Measurements from ENCODE around the gene CLDN20. TPM values are rescaled to one million over a fixed set of nuclear protein-coding genes. Genes with fewer than 3 reads are reported as not detected.

The CLDN20 gene
- total and polyA plus RNA-seq, 2 of the 8 experiments (the other 6 are each of a cell fraction or from before 2014, with no cell fraction given): not detected

Other genes starting within 250 kb of the CLDN20 start
- gene TFB1M, start 50.5 kb downstream of the CLDN20 start, total RNA-seq (2021; fragmentation: NEBNext Ultra II Directional; extraction: Animal tissue kit (Norgen Biotek cat#: 25700)): 49.4 and 52.3 TPM in 2 replicates
- 17.8 and 28.2 TPM in 2 replicates for gene TFB1M, start 50.5 kb downstream of the CLDN20 start, polyA plus RNA-seq (2011; rRNA removed)
- gene NOX3, start 191.8 kb downstream of the CLDN20 start, total RNA-seq (2021; fragmentation: NEBNext Ultra II Directional; extraction: Animal tissue kit (Norgen Biotek cat#: 25700)): not detected in 2 replicates
- not detected in 2 replicates for gene NOX3, start 191.8 kb downstream of the CLDN20 start, polyA plus RNA-seq (2011; rRNA removed)

All from H1 (cell line).